Bronchial epithelial cell (primary cell): ENCODE data around the gene MYL10. TPM values are rescaled to one million over a fixed set of nuclear protein-coding genes. Genes with fewer than 3 reads are reported as not detected.

Experiments
- DNase-seq: peaks from one replicate; pipeline ENCODE4 v3.0.0-alpha.2; 2010; ENCODE audit warnings: low read depth
- FAIRE-seq: peaks from 2 replicates; lab custom pipeline; 2011; peaks lifted over from hg19 to GRCh38; lab: Jason Lieb, UNC
- H3K27me3 ChIP-seq: 2 replicates; pipeline ENCODE4 v1.5.1; 2011; ENCODE audit warnings: low read length; ENCODE audit not compliant: control insufficient read depth, insufficient read depth
- H3K36me3 ChIP-seq: 2 replicates; pipeline ENCODE4 v1.5.1; 2011; ENCODE audit warnings: low read length; ENCODE audit not compliant: control insufficient read depth, insufficient read depth
- H3K4me3 ChIP-seq: 2 replicates; pipeline ENCODE4 v1.5.1; 2011; ENCODE audit warnings: mild to moderate bottlenecking, low read depth, low read length, control low read depth
- CTCF ChIP-seq: IDR thresholded peaks from 2 replicates; pipeline ENCODE4 v1.5.1; 2011; ENCODE audit warnings: mild to moderate bottlenecking, moderate library complexity, low read length, control low read depth, inconsistent platforms; ENCODE audit not compliant: insufficient read depth, severe bottlenecking
- total RNA-seq: library from RNA; depleted of rRNA; stranded (reverse); fragments of >200 nt; gene quantifications from 2 replicates; pipeline ENCODE4 v1.2.1, GENCODE V29; 2014

The MYL10 gene
- total RNA-seq, 1 donor from 2014 or later, result not detected

- Histone ChIP-seq H3K36me3 (no peaks in the 10 kb centered on the region), H3K27me3 (no peaks in the 10 kb centered on the region), H3K4me3 (no peak overlapping the region)
- FAIRE-seq (peak; percentile 23), DNase-seq (no peak)
- no peak for TF ChIP-seq CTCF
Measured at GRCh38 chr7:101636822-101637623, 7.9 kb upstream of the MYL10 start.

DNA sequence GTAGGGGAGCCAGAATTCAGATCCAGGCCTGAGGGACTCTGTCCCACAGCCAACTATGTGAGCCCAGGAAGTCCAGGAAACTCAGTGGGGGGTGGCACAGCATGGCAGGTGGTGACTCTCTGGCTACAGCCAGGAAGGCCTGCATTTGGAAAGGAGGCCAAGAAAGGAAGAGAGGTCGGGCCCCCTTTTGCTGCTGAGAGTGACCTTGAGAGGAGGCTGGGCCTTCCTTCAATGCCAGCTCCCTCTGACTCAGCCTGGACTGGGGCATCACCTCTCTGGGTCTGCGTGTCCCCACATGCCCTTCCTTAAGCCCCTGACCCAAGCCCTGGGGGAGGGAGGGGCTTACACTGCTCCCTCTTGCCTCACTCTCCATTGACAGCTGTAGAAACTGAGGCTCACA lies 6.4 kb upstream of the MYL10 start:
- Histone ChIP-seq H3K27me3 (no peaks in the 10 kb centered on the region), H3K4me3 (no peak overlapping the region), H3K36me3 (no peaks in the 10 kb centered on the region)
- DNase-seq (no peak), FAIRE-seq (no peak)
- no peak for TF ChIP-seq CTCF

GRCh38 chr7:101634196-101634717 lies 5.2 kb upstream of the MYL10 start:
- no peak for FAIRE-seq
- no peak for DNase-seq
- no peak for TF ChIP-seq CTCF

DNA sequence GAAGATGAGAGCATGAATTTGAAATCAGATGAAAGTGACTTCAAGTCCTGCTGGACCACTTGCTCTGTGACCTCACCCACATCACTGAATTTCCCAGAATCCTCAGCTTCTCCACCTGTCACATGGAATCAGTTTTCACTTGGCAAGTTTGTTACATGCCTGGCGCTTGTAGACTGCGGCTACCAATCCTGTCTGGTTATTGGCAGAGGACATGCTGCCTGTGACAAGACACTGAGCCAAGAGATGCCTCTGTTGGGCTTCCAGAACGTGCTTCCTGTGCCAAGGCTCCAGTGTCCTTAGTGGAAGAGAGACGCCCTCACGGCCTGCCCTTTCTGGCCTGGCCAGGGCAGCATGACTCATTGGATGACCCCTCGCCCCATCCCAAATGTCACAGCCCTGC lies 4.4 kb upstream of the MYL10 start:
- Histone ChIP-seq H3K27me3 (no peaks in the 10 kb centered on the region), H3K4me3 (no peak overlapping the region), H3K36me3 (no peaks in the 10 kb centered on the region)
- TF ChIP-seq CTCF, result no peak
- FAIRE-seq (no peak), DNase-seq (no peak)

More at GRCh38 chr7:101634196-101634717, 5.2 kb upstream of the MYL10 start:
- Histone ChIP-seq H3K4me3 (no peak overlapping the region), H3K36me3 (no peaks in the 10 kb centered on the region), H3K27me3 (no peaks in the 10 kb centered on the region)

GRCh38 chr7:101632641-101633040 lies 3.5 kb upstream of the MYL10 start:
- no peak for TF ChIP-seq CTCF
- Histone ChIP-seq H3K27me3 (no peaks in the 10 kb centered on the region), H3K36me3 (no peaks in the 10 kb centered on the region), H3K4me3 (no peak overlapping the region)
- DNase-seq (no peak), FAIRE-seq (no peak)
